Measurements from ENCODE around the gene C2orf72. TPM values are rescaled to one million over a fixed set of nuclear protein-coding genes. Genes with fewer than 3 reads are reported as not detected.

Gene C2orf72
- total and polyA plus RNA-seq, 2 of the 13 experiments (the other 11 are each of a cell fraction or from before 2014, with no cell fraction given): 147 to 203 TPM

DNA sequence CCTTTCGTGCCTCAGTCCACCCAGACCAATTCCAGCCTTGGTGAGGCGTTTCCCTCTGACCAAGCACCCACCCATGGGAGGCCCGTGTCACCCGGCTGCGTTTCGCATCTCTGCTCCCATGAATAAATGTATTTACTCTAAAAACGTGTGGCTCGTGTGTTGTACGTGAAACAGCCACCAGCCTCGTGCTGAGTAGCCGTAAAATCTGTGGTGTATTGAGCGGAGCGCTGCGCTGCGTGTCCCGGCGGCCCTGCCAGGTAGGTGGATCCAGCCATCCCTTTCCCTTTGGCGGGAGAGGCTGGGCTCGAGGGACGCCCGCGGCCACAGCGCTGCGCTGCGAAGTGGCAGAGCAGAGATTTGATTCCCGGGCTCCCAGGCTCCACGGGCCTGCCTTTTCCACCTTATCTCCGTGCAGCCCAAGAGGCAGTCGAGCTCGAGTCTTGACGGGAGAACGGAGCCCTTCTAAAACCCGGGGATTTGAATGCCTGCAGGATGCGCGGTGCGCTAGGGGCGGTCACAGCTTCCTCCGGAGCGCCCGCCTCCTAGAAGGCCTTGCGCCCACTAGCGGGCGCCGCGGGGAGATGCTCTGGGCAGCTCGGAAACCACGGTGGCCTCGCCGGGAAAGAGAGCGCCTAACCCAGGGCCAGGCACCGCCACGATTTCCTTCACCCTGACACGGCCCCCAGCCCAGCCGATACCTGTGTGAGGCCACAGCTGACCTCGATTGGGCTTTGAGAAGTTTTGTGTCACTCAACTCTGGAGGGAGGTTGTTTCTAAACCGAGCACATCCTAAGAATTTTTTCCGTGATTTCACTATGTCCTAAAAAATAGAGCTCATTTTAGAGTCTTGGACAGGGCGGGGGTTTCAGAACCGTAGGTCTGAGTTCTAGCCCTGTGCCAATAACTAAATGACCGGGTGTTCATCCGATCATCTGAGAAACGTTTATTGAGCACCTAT, 15.4 kb downstream of the C2orf72 start (continued):
- TF ChIP-seq, protein P1, sequence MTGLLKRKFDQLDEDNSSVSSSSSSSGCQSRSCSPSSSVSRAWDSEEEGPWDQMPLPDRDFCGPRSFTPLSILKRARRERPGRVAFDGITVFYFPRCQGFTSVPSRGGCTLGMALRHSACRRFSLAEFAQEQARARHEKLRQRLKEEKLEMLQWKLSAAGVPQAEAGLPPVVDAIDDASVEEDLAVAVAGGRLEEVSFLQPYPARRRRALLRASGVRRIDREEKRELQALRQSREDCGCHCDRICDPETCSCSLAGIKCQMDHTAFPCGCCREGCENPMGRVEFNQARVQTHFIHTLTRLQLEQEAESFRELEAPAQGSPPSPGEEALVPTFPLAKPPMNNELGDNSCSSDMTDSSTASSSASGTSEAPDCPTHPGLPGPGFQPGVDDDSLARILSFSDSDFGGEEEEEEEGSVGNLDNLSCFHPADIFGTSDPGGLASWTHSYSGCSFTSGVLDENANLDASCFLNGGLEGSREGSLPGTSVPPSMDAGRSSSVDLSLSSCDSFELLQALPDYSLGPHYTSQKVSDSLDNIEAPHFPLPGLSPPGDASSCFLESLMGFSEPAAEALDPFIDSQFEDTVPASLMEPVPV (CRISPR knock-in tag; IDR thresholded peaks at IDR 0.05): peak; percentile 80; the same call in 1 of the 2 replicates
- TF ChIP-seq RFX3 (CRISPR knock-in tag; IDR thresholded peaks at IDR 0.05) (no peak), YEATS2 (CRISPR knock-in tag; IDR thresholded peaks at IDR 0.05; ENCODE audit: borderline replicate concordance) (peak; percentile 48), ZNF747 (CRISPR knock-in tag; IDR thresholded peaks at IDR 0.05; ENCODE audit: borderline replicate concordance) (peak; percentile 76; the same call in 1 of the 2 replicates), ZMYM2 (CRISPR knock-in tag; IDR thresholded peaks at IDR 0.05) (0 out of 2 replicates have a peak, but pooled peaks have one; percentile 28), REXO4 (CRISPR knock-in tag; IDR thresholded peaks at IDR 0.05; ENCODE audit: borderline replicate concordance) (no peak), ZNF326 (CRISPR knock-in tag; IDR thresholded peaks at IDR 0.05; ENCODE audit: borderline replicate concordance) (no peak), CBX2 (IDR thresholded peaks at IDR 0.05; ENCODE audit: low read depth, low read length) (no peak), CBX2 (CRISPR knock-in tag; IDR thresholded peaks at IDR 0.05; ENCODE audit: low read depth) (0 out of 2 replicates have a peak, but pooled peaks have one; percentile 12), ELF3 (CRISPR knock-in tag; IDR thresholded peaks at IDR 0.05) (peak; percentile 59; the same call in 1 of the 2 replicates), PBX2 (CRISPR knock-in tag; IDR thresholded peaks at IDR 0.05) (no peak), DBP (CRISPR knock-in tag; IDR thresholded peaks at IDR 0.05; ENCODE audit: not compliant biosample characterization) (no peak), PTBP1 (IDR thresholded peaks at IDR 0.05; ENCODE audit: low read depth, low read length, poor library complexity, severe bottlenecking) (peak; percentile 33), THAP11 (CRISPR knock-in tag; IDR thresholded peaks at IDR 0.05) (peak; percentile 76), CBX1 (IDR thresholded peaks at IDR 0.05; ENCODE audit: low read depth) (no peak), RNF219 (CRISPR knock-in tag; IDR thresholded peaks at IDR 0.05) (no peak), ZNF234 (CRISPR knock-in tag; conservative IDR thresholded peaks at IDR 0.05) (no peak), NCOA1 (CRISPR knock-in tag; IDR thresholded peaks at IDR 0.05) (no peak), SOX5 (CRISPR knock-in tag; IDR thresholded peaks at IDR 0.05; ENCODE audit: borderline replicate concordance) (peak; percentile 51; the same call in 1 of the 2 replicates), RFXAP (CRISPR knock-in tag; IDR thresholded peaks at IDR 0.05; ENCODE audit: borderline replicate concordance) (peak; percentile 76), RBM39 (IDR thresholded peaks at IDR 0.05; ENCODE audit: low read depth, low read length, poor library complexity, severe bottlenecking) (peak; percentile 58), PCBP1 (IDR thresholded peaks at IDR 0.05; ENCODE audit: borderline replicate concordance, low read depth, low read length) (0 out of 2 replicates have a peak, but pooled peaks have one; percentile 32), WIZ (CRISPR knock-in tag; IDR thresholded peaks at IDR 0.05) (peak; percentile 54)
- TF ChIP-seq, protein P2, sequence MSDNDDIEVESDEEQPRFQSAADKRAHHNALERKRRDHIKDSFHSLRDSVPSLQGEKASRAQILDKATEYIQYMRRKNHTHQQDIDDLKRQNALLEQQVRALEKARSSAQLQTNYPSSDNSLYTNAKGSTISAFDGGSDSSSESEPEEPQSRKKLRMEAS (IDR thresholded peaks at IDR 0.05): no peak

Data from HepG2 (cell line).